ENCODE data around the gene NOP9.

GRCh38 chr14:24285351-24285750 lies 14.3 kb upstream of the NOP9 start:
- no peak for TF ChIP-seq SUZ12 (IDR thresholded peaks at IDR 0.05; ENCODE audit: extremely low read depth, insufficient read depth, insufficient read length)
- TF ChIP-seq YY1 (IDR thresholded peaks at IDR 0.05; ENCODE audit: insufficient read depth, insufficient read length), result no peak
- no peak for TF ChIP-seq ZNF274 (IDR thresholded peaks at IDR 0.05; ENCODE audit: low read depth, low read length)

Measured in NT2/D1 (cell line).